A549 (cell line): Measurements from ENCODE around the gene ANKRD12. TPM values are rescaled to one million over a fixed set of nuclear protein-coding genes. Genes with fewer than 3 reads are reported as not detected.

Experiments used
- ATAC-seq, 2 experiments: fragments of 200-7000 bp in 1 of 2; fragments of >200 bp in 1 of 2; cut with Nextera tagmentation in 1 of 2; cut with Tn5 transposase in 1 of 2; 3 replicates each; pipeline versions ENCODE4 v1.8.0 to v1.9.1; 2018 to 2020; ENCODE audit warnings: mild to moderate bottlenecking in 1 of 2, moderate library complexity in 1 of 2
- CTCF ChIA-PET: fragments of 300-600 bp; sonication (Branson Sonifier 250); formaldehyde crosslinking; extraction: SDS; loops from one replicate; lab custom pipeline; 2021; ENCODE audit warnings: antibody characterized with exemption, inconsistent platforms; lab: Yijun Ruan, JAX
- POLR2A ChIA-PET: fragments of 350-600 bp; formaldehyde crosslinking; extraction: SDS; loops from one replicate; lab custom pipeline; 2021; ENCODE audit warnings: antibody characterized with exemption, inconsistent platforms; lab: Yijun Ruan, JAX
- DNase-seq, 2 experiments: peaks; one replicate each; pipeline versions ENCODE4 v3.0.0 to v3.0.0-alpha.2; 2011 to 2016; ENCODE audit warnings: low read depth in 1 of 2, low spot score in 1 of 2
- FAIRE-seq: peaks from 2 replicates; lab custom pipeline; 2011; peaks lifted over from hg19 to GRCh38; lab: Jason Lieb, UNC
- H3K27ac ChIP-seq, 2 experiments: fragments of >200 bp; sonication (Bioruptor Twin); formaldehyde crosslinking; 3 replicates each; pipeline ENCODE4 v1.5.1; 2016 to 2017
- H3K4me1 ChIP-seq: fragments of >200 bp; sonication (Bioruptor Twin); formaldehyde crosslinking; 3 replicates; pipeline ENCODE4 v1.6.1; 2016
- H3K4me2 ChIP-seq: fragments of >200 bp; sonication (Bioruptor Twin); formaldehyde crosslinking; 3 replicates; pipeline ENCODE4 v1.6.1; 2016
- H3K4me3 ChIP-seq: fragments of >200 bp; sonication (Bioruptor Twin); formaldehyde crosslinking; 3 replicates; pipeline ENCODE4 v1.5.1; 2016
- H3K9me3 ChIP-seq: fragments of >200 bp; sonication (Bioruptor Twin); formaldehyde crosslinking; 3 replicates; pipeline ENCODE4 v1.6.1; 2016
- CHD2 ChIP-seq: fragments of 150-350 bp; IDR thresholded peaks from 2 replicates; pipeline ENCODE4 v1.6.1; 2014; ENCODE audit warnings: low read length; ENCODE audit not compliant: partially characterized antibody
- EHF ChIP-seq: fragments of 250-450 bp; sonication (Bioruptor Pico); IDR thresholded peaks from 2 replicates; pipeline ENCODE4 v1.5.0; 2020; ENCODE audit warnings: mild to moderate bottlenecking
- ELK1 ChIP-seq: fragments of 150-350 bp; IDR thresholded peaks from 2 replicates; pipeline ENCODE4 v1.6.1; 2014; ENCODE audit warnings: low read depth, mild to moderate bottlenecking, low read length
- EP300 ChIP-seq, 2 experiments: fragments of >200 bp; sonication (Bioruptor Twin); formaldehyde crosslinking; IDR thresholded peaks; 2 replicates in 1 of 2; 3 replicates in 1 of 2; pipeline ENCODE4 v1.6.1; 2016 to 2017
- ESRRA ChIP-seq: fragments of 150-350 bp; IDR thresholded peaks from 2 replicates; pipeline ENCODE4 v1.6.1; 2014; ENCODE audit warnings: mild to moderate bottlenecking, low read length, borderline replicate concordance
- FOSB ChIP-seq: fragments of 250-450 bp; sonication (Bioruptor Pico); IDR thresholded peaks from 2 replicates; pipeline ENCODE4 v1.5.0; 2020; ENCODE audit warnings: mild to moderate bottlenecking, moderate library complexity
- GATA3 ChIP-seq: IDR thresholded peaks from 2 replicates; pipeline ENCODE4 v1.6.1; 2012; ENCODE audit warnings: borderline replicate concordance
- HEYL ChIP-seq: fragments of 250-450 bp; sonication (Bioruptor Pico); IDR thresholded peaks from 2 replicates; pipeline ENCODE4 v1.8.0; 2021; ENCODE audit warnings: mild to moderate bottlenecking, moderate library complexity
- HOXB13 ChIP-seq: fragments of 250-450 bp; sonication (Bioruptor Pico); IDR thresholded peaks from 2 replicates; pipeline ENCODE4 v1.5.0; 2020; ENCODE audit warnings: low read depth, mild to moderate bottlenecking, moderate library complexity
- HOXB5 ChIP-seq: fragments of 250-450 bp; sonication (Bioruptor Pico); IDR thresholded peaks from 2 replicates; pipeline ENCODE4 v1.5.0; 2020; ENCODE audit warnings: mild to moderate bottlenecking, moderate library complexity
- JUNB ChIP-seq: fragments of >200 bp; sonication (Bioruptor Twin); formaldehyde crosslinking; IDR thresholded peaks from 2 replicates; pipeline ENCODE4 v1.6.1; 2016
- KDM5A ChIP-seq: fragments of 200-600 bp; sonication (generic); IDR thresholded peaks from 2 replicates; pipeline ENCODE4 v1.6.1; 2016; ENCODE audit warnings: antibody characterized with exemption, mild to moderate bottlenecking
- MAX ChIP-seq: IDR thresholded peaks from 2 replicates; pipeline ENCODE4 v1.6.1; 2012
- MYC ChIP-seq: IDR thresholded peaks from 2 replicates; pipeline ENCODE4 v1.6.1; 2012; ENCODE audit warnings: mild to moderate bottlenecking, inconsistent platforms, low read length, improper control_type of control experiment, borderline replicate concordance
- NFE2L2 ChIP-seq: fragments of 150-350 bp; conservative IDR thresholded peaks from 2 replicates; pipeline ENCODE4 v1.6.1; 2014; ENCODE audit warnings: low read length
- RAD21 ChIP-seq, 2 experiments: fragments of >200 bp in 1 of 2; sonication (Bioruptor Twin) in 1 of 2; formaldehyde crosslinking in 1 of 2; IDR thresholded peaks in 1 of 2; conservative IDR thresholded peaks in 1 of 2; 2 replicates in 1 of 2; 3 replicates in 1 of 2; pipeline ENCODE4 v1.6.1; 2012 to 2018; ENCODE audit warnings: inconsistent platforms in 1 of 2
- RARB ChIP-seq: fragments of 250-450 bp; sonication (Bioruptor Pico); IDR thresholded peaks from 2 replicates; pipeline ENCODE4 v1.8.0; 2021; ENCODE audit warnings: mild to moderate bottlenecking, moderate library complexity
- RCOR1 ChIP-seq: fragments of 150-350 bp; IDR thresholded peaks from 2 replicates; pipeline ENCODE4 v1.6.1; 2014; ENCODE audit warnings: antibody characterized with exemption, low read length, low read depth
- RNF2 ChIP-seq: fragments of 200-600 bp; sonication (generic); IDR thresholded peaks from 2 replicates; pipeline ENCODE4 v1.6.1; 2016; ENCODE audit warnings: low read depth, mild to moderate bottlenecking, antibody characterized with exemption, moderate library complexity, borderline replicate concordance
- SMC3 ChIP-seq: fragments of >200 bp; sonication (Bioruptor Twin); formaldehyde crosslinking; IDR thresholded peaks from 3 replicates; pipeline ENCODE4 v1.6.1; 2018; ENCODE audit warnings: inconsistent platforms
- ZC3H11A ChIP-seq: fragments of 450-650 bp; IDR thresholded peaks from 2 replicates; pipeline ENCODE4 v1.6.1; 2014; ENCODE audit warnings: antibody characterized with exemption, mild to moderate bottlenecking
- ZNF302 ChIP-seq: fragments of 250-450 bp; sonication (Bioruptor Pico); IDR thresholded peaks from 2 replicates; pipeline ENCODE4 v1.9.0; 2021; ENCODE audit warnings: inconsistent platforms, mild to moderate bottlenecking, moderate library complexity
- WGBS: methylation state at CpG from one replicate; pipeline ENCODE4 v1.1.6; 2017; ENCODE audit errors: missing lambda C conversion rate; 5-methylcytosine and 5-hydroxymethylcytosine counted together
- polyA plus RNA-seq, 4 experiments: library from polyadenylated mRNA; depleted of rRNA in 3 of 4; stranded (reverse); fragments of >200 nt; fragmentation: RNase III in 1 of 4; extraction: RNeasy Plus Mini Kit Qiagen cat#74134 plus additional on column Dnase treatment in 1 of 4; gene quantifications; 2 replicates in 3 of 4; 3 replicates in 1 of 4; pipeline ENCODE4 v1.2.3, GENCODE V29; 2011 to 2017
- TF ChIP-seq, protein P1 (sequence below): fragments of 450-650 bp; IDR thresholded peaks from 2 replicates; pipeline ENCODE4 v1.6.1; 2014; ENCODE audit warnings: antibody characterized with exemption
- TF ChIP-seq, protein P2 (sequence below): fragments of 250-450 bp; sonication (Bioruptor Pico); IDR thresholded peaks from 2 replicates; pipeline ENCODE4 v1.5.0; 2021; ENCODE audit warnings: mild to moderate bottlenecking, moderate library complexity, borderline replicate concordance
- TF ChIP-seq, protein P3 (sequence below): IDR thresholded peaks from 2 replicates; pipeline ENCODE4 v1.6.1; 2012

ANKRD12 gene
- polyA plus RNA-seq, 2 of the 4 experiments (the other 2 are of a cell fraction), result 2.7 to 7.3 TPM

- WGBS, result 85% methylated on average over 2 of the region's 2 CpGs
- peaks cover 51% of the 10 kb centered on the region for H3K4me1 ChIP-seq
- peak overlapping the region; percentile 78 for H3K4me2 ChIP-seq
- FAIRE-seq (no peak), ATAC-seq (no peak), DNase-seq (no peak)
- H3K4me3 ChIP-seq, result no peak overlapping the region
- H3K27ac ChIP-seq, result no peak overlapping the region
- ChIA-PET POLR2A (no interaction called here), CTCF (interaction anchor here (8.1 kb wide), 1 partner anchor 68 kb away, joined by 48 read pairs; no protein-coding TSS in a partner anchor)
- no peaks in the 10 kb centered on the region for H3K9me3 ChIP-seq
- no peak for TF ChIP-seq RAD21 (conservative IDR thresholded peaks at IDR 0.05 in 1 of 2, IDR thresholded peaks at IDR 0.05 in 1 of 2)
- TF ChIP-seq HOXB5 (CRISPR knock-in tag), result no peak
- TF ChIP-seq CHD2, result no peak
- no peak for TF ChIP-seq ELK1
- no peak for TF ChIP-seq MAX
- TF ChIP-seq RARB (CRISPR knock-in tag), result no peak
- TF ChIP-seq, protein P1, sequence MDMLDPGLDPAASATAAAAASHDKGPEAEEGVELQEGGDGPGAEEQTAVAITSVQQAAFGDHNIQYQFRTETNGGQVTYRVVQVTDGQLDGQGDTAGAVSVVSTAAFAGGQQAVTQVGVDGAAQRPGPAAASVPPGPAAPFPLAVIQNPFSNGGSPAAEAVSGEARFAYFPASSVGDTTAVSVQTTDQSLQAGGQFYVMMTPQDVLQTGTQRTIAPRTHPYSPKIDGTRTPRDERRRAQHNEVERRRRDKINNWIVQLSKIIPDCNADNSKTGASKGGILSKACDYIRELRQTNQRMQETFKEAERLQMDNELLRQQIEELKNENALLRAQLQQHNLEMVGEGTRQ, result no peak
- no peak for TF ChIP-seq GATA3
- TF ChIP-seq, protein P2, sequence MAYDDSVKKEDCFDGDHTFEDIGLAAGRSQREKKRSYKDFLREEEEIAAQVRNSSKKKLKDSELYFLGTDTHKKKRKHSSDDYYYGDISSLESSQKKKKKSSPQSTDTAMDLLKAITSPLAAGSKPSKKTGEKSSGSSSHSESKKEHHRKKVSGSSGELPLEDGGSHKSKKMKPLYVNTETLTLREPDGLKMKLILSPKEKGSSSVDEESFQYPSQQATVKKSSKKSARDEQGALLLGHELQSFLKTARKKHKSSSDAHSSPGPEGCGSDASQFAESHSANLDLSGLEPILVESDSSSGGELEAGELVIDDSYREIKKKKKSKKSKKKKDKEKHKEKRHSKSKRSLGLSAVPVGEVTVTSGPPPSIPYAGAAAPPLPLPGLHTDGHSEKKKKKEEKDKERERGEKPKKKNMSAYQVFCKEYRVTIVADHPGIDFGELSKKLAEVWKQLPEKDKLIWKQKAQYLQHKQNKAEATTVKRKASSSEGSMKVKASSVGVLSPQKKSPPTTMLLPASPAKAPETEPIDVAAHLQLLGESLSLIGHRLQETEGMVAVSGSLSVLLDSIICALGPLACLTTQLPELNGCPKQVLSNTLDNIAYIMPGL, result no peak
- TF ChIP-seq ESRRA, result no peak
- TF ChIP-seq ZC3H11A, result no peak
- TF ChIP-seq ZNF302 (CRISPR knock-in tag), result no peak
- no peak for TF ChIP-seq HOXB13 (CRISPR knock-in tag)
- TF ChIP-seq EP300 (IDR thresholded peaks at IDR 0.05), result no peak
- TF ChIP-seq SMC3, result no peak
- TF ChIP-seq KDM5A, result no peak
- TF ChIP-seq FOSB (CRISPR knock-in tag), result no peak
- TF ChIP-seq MYC, result no peak
- no peak for TF ChIP-seq JUNB
Observed at GRCh38 chr18:9140381-9140780, 3.8 kb downstream of the ANKRD12 start.

DNA sequence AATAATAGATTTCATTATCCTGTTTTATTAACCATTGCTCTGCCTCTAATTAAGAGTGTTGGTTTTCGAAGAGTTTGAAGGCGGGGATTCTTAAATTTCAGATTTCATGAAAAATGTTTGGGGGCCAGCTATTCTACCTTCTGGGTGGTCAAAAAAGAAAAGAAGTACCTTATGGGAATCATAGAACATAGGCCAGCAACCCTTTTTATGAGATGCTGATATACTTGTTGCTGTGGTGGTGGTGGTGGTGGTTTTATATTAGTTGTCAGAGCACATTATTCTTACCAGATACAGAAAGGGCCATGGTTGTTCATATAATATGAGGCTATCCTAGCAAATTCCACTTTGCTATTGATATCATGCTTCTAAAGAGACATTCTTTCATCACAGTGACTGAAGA is 4.4 kb downstream of the ANKRD12 start:
- Histone ChIP-seq H3K4me3 (no peak overlapping the region), H3K27ac (no peak overlapping the region), H3K9me3 (no peaks in the 10 kb centered on the region), H3K4me1 (peaks cover 51% of the 10 kb centered on the region), H3K4me2 (peak overlapping the region; percentile 78; the same call in 1 of the 3 replicates)
- ATAC-seq, result no peak
- ChIA-PET POLR2A (no interaction called here), CTCF (interaction anchor here (8.1 kb wide), 1 partner anchor 69 kb away, joined by 48 read pairs; no protein-coding TSS in a partner anchor)
- 95% methylated on average over 2 of the region's 2 CpGs for WGBS
- no peak for FAIRE-seq
- no peak for TF ChIP-seq HEYL (CRISPR knock-in tag)
- TF ChIP-seq EHF (CRISPR knock-in tag), result no peak
- no peak for TF ChIP-seq NFE2L2
- TF ChIP-seq MYC, result no peak
- no peak for TF ChIP-seq RNF2
- TF ChIP-seq RCOR1, result no peak
- TF ChIP-seq, protein P3, sequence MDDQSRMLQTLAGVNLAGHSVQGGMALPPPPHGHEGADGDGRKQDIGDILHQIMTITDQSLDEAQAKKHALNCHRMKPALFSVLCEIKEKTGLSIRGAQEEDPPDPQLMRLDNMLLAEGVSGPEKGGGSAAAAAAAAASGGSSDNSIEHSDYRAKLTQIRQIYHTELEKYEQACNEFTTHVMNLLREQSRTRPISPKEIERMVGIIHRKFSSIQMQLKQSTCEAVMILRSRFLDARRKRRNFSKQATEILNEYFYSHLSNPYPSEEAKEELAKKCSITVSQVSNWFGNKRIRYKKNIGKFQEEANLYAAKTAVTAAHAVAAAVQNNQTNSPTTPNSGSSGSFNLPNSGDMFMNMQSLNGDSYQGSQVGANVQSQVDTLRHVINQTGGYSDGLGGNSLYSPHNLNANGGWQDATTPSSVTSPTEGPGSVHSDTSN, result no peak
- no peak for DNase-seq
